Umbilical cord (tissue), 2 donors: Measurements from ENCODE around the gene POU2F2. TPM values are rescaled to one million over a fixed set of nuclear protein-coding genes. Genes with fewer than 3 reads are reported as not detected.

ENCODE experiments used
- DNase-seq: peaks from one replicate; pipeline ENCODE4 v3.0.0-alpha.2; 2015; ENCODE audit warnings: low spot score
- total RNA-seq: library from RNA; depleted of rRNA; stranded (reverse); fragments of >200 nt; gene quantifications from one replicate; pipeline ENCODE4 v1.2.3, GENCODE V29; 2014; ENCODE audit warnings: low replicate concordance; ENCODE audit not compliant: insufficient read depth

POU2F2 gene
- total RNA-seq, 1 donor from 2014 or later, result 2.9 TPM

GRCh38 chr19:42125536-42125935 lies 6.7 kb downstream of the POU2F2 start:
- no peak for DNase-seq

GRCh38 chr19:42124386-42124901 lies 7.8 kb downstream of the POU2F2 start:
- DNase-seq, result no peak

DNA sequence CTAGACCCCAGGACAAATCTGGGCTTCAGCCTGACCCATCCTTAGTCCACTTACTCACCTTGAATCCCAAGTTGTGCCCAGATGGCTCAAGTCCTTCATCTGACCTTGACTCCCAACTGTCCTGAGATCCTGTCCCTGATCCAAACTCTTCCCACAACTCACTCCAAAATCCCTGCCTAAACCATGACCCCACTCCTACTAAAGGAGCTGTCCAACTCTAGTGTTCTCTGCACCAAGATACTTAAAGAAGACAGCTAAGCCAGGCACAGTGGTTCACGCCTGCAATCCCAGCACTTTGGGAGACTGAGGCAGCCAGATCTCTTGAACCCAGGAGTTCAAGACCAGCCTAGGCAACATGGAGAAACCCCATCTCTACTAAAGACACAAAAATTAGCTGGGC lies 8.5 kb downstream of the POU2F2 start:
- DNase-seq, result no peak

DNA sequence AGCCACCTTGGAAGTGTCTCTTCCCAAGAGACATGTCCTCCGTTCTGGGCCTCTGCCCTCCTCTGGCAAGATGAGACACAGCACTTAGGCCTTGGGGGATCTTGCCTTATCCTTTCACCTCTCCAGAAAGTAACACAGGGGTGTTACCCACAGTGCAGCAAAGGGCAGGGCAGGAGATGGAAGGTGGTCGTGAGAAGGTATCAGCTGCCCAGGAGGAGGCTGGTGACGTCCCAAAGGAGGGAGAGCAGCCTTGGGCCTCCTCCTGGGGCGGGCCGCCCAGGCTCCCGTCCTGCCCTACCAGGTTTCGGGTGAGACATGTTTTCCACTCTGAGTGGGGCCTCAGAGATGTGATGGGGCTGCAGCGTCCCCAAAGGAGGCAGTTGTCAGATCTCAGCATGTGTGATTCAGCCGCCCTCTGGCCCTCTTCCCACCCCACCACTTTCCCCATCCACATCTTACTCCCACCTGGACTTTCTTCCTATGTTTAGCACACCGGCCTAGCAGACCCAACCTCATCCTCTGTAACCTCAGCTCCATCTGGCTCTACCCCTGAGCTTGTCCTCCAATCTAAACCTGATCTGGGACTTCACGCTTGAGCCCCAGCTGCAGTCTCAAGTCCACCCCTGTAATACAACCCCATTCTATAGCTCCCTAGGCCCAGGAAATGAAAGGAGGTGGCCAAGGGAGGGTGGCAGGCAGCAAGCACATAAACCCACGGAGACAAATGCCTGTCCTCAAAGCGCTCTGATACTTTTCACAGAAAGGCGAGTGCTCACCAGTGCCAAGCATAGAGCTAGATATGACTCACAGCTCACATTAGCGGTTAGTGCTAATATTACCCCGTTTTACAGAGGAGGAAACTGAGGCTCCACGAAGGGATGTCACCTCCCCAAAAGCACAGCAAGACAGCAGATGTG lies 9.3 kb downstream of the POU2F2 start:
- DNase-seq, result no peak

- DNase-seq, result peak; percentile 26
Measured at GRCh38 chr19:42121656-42122069, 10.6 kb downstream of the POU2F2 start.

- no peak for DNase-seq
Measured at GRCh38 chr19:42121036-42121621, 11.1 kb downstream of the POU2F2 start.

GRCh38 chr19:42120276-42120980 lies 11.8 kb downstream of the POU2F2 start:
- no peak for DNase-seq

DNA sequence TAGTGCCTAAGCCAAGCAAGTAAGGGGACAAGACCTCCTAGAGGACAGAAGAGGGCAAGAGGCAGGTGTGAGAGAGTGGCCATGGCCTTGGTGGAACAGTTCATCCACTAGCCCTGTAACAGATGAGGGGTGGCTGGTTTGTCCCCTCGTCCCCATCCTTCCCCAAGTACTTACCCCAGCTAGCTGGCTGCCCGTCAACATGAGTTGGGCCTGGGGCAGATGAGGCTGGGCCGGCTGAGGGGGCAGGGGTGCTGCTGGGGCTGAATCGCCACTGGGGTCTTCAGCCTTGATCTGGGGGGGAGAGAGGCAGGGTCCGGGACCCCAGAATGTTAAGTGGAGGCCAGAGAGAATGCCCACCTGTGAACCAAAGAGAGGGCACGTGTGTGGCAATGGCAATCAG lies 15.2 kb downstream of the POU2F2 start:
- no peak for DNase-seq

- DNase-seq, result no peak
Measured at GRCh38 chr19:42116308-42117075, 15.8 kb downstream of the POU2F2 start.

- DNase-seq, result no peak
Measured at GRCh38 chr19:42115705-42116104, 16.5 kb downstream of the POU2F2 start.

- DNase-seq, result peak; percentile 30
Measured at GRCh38 chr19:42115219-42115618, 17.0 kb downstream of the POU2F2 start.

DNA sequence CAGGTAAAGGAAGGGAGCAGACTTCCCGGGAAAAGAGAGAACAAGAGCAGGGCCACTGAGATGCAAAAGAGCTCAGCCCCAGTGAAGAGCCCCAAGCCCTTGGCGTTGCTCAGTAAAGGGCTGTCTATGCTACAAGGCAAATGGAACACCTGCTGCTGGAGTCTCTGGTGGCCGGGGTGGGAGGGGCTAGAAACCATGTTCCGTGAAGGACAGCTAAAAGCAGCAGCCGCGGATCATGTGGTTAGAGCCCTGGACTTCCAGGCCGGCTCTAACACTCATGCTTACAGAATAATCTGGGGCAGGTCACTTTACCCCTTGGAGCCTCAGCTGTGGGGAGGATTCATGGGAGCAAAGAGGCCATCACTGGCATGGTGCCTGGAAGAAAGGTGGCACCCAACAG lies 17.8 kb downstream of the POU2F2 start:
- DNase-seq, result no peak

DNA sequence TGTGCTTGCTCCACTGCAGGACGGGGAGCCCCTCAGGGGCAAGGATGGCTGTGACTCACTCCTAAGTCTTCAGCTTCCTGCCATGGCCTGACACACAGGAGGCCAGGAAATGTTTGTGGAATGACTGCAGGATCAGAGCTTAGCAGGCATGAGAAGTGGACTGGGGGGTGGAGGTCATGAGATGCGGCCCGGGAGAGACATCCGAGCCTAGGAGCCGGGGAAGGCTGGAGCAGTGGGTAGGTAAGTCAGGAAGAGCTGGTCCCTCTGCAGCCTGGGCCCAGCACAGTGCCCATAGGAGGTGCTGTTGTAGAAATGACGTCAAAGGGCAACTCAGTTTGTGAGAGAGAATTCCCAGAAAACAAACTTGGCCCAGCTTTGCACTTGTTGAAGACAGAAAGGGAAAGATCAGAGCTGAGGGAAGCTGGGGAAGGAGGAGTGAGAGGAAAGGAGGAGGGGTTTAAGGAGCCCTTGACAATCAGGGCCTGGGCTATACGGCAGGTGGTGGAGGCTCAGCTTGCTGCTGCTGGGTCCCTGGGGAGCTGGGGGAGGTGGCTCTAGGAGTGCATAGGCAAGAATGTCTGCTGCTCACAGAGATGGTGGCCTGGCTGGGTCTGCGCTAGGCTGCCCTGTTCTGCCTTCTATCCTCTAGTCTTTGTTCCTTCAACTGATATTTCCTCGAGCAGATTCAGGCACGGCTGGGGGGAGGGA lies 18.5 kb downstream of the POU2F2 start:
- DNase-seq, result peak; percentile 82

DNA sequence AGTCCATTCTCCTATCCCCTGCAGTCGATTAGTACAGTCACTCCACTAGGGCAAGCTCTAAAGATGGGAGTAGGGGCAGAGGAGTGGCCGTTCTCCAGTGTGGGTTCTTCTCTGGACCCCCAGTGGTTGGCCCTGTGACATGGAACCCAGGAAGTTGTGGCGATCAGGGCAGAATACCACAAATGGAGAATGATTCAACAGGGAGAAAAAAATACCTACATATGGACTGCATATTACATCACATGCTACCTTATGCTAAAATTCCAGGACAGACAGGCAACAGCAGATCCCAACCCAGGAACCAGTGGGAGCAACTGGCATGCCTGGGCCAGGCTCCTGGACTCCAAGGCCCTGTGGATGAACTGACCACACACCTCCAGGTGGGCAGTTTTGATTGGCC lies 20.4 kb downstream of the POU2F2 start:
- no peak for DNase-seq

DNA sequence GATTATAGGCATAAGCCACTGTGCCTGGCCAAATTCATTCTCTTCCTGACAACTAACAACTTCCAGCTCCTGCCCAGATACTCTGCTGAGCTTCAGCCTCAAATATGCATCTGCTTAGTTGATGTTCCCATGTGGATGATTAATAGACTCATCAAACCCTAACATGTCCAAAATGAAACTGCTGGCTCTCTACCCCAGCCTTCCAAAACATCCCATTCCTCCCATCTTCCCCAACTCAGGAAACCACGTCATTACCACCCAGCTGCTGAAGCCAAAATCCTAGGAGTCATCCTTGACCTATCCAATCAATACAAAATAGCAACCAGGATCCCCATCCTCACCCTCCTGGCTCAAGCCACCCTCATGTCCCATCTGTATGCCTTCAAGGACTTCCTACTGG lies 20.9 kb downstream of the POU2F2 start:
- DNase-seq, result no peak

GRCh38 chr19:42110658-42111057 lies 21.6 kb downstream of the POU2F2 start:
- DNase-seq, result no peak

DNA sequence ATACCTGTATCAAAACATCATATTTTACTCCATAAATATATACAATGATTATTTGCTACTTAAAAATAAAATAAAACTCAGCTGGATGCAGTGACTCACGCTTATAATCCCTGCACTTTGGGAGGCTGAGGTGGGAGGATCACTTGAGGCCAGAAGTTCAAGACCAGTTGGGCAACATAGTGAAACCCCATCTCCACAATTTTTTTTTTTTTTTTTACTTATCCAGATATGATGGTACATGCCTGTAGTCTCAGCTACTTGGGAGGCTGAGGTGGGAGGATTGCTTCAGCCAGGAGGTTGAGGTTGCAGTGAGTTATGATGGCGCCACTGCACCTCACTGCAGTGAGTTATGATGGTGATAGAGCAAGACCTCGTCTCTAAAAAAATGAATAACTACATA lies 22.4 kb downstream of the POU2F2 start:
- no peak for DNase-seq

GRCh38 chr19:42108527-42109389 lies 23.5 kb downstream of the POU2F2 start:
- peak; percentile 81 for DNase-seq

GRCh38 chr19:42105368-42105767 lies 26.9 kb downstream of the POU2F2 start:
- no peak for DNase-seq

DNA sequence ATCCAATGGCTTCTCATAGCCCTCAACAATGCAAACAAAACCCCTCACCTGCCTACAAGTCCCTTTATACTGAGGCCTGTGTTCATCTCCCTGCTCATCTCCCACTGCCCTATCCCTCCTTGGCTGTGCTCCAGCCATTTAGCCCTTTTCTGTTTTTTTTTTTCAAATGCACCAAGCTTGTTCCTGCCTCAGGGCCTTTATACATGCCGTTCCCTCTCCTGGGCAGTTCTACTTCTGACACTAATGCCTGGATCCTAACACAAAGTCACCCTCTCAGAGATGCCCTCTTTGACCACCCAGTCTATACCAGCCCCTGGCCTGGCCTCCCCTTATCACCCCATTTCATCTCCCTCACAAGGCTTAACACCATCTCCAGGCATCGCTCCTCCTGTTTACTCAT lies 29.4 kb downstream of the POU2F2 start:
- DNase-seq, result no peak
